Kidney (tissue), 14 donors: ENCODE measurements around the gene STOX2. TPM values are rescaled to one million over a fixed set of nuclear protein-coding genes. Genes with fewer than 3 reads are reported as not detected.

Experiments
- DNase-seq, 5 donors: peaks; one replicate each; pipeline ENCODE4 v3.0.0-alpha.2; 2013 to 2020
- FAIRE-seq: peaks from 2 replicates; lab custom pipeline; 2012; peaks lifted over from hg19 to GRCh38; lab: Jason Lieb, UNC
- H3K27ac ChIP-seq, 2 donors: one replicate each; pipeline ENCODE4 v1.7.0; 2013; ENCODE audit warnings: low read depth in 2 of 2, low read length in 2 of 2, inconsistent platforms in 1 of 2
- H3K27me3 ChIP-seq: one replicate; pipeline ENCODE4 v1.7.1; 2013; ENCODE audit warnings: low read length, inconsistent platforms; ENCODE audit not compliant: control insufficient read depth, insufficient read depth
- H3K36me3 ChIP-seq, 3 donors: one replicate each; pipeline versions ENCODE4 v1.7.0 to v1.7.1; 2013; ENCODE audit warnings: low read length in 3 of 3, control low read depth in 1 of 3, inconsistent platforms in 1 of 3; ENCODE audit not compliant: insufficient read depth in 3 of 3, control insufficient read depth in 2 of 3
- H3K4me1 ChIP-seq, 3 donors: one replicate each; pipeline versions ENCODE4 v1.7.0 to v1.7.1; 2013; ENCODE audit warnings: low read length in 3 of 3, inconsistent platforms in 1 of 3, low read depth in 1 of 3; ENCODE audit not compliant: control insufficient read depth in 2 of 3, insufficient read depth in 2 of 3
- H3K4me3 ChIP-seq, 3 donors: one replicate each; pipeline versions ENCODE4 v1.7.0 to v1.8.1; 2013; ENCODE audit warnings: low read length in 3 of 3, control low read depth in 1 of 3, inconsistent platforms in 1 of 3
- H3K9ac ChIP-seq, 3 donors: one replicate each; pipeline versions ENCODE4 v1.7.0 to v1.7.1; 2013; ENCODE audit warnings: low read length in 3 of 3, control low read depth in 1 of 3, inconsistent platforms in 1 of 3
- H3K9me3 ChIP-seq, 3 donors: one replicate each; pipeline versions ENCODE4 v1.7.0 to v1.7.1; 2013; ENCODE audit warnings: low read length in 3 of 3, control low read depth in 1 of 3, inconsistent platforms in 1 of 3; ENCODE audit not compliant: control insufficient read depth in 2 of 3, insufficient read depth in 1 of 3
- CTCF ChIP-seq: IDR thresholded peaks from 3 replicates; pipeline ENCODE4 v1.5.1; 2012; ENCODE audit warnings: mild to moderate bottlenecking, moderate library complexity, borderline replicate concordance; ENCODE audit not compliant: insufficient read depth; ENCODE audit errors: extremely low read depth
- intact Hi-C: fragments of 100-400 bp; cut with DNase I; formaldehyde crosslinking; loops from one replicate; pipeline ENCODE4 v1.11.1; 2022
- polyA plus RNA-seq: library from polyadenylated mRNA; stranded (reverse); fragments of 350-450 nt; fragmentation: Illumina TruSeq; extraction: RNeasy Lipid Tissue Mini Kit (QIAGEN cat#74804); gene quantifications from one replicate; pipeline ENCODE4 v1.2.3, GENCODE V29; 2014; ENCODE audit warnings: low read depth, low replicate concordance; ENCODE audit not compliant: insufficient read depth
- total RNA-seq: library from RNA; stranded (reverse); fragmentation: NEBNext Ultra II Directional; extraction: Animal tissue kit (Norgen Biotek cat#: 25700); gene quantifications from one replicate; pipeline ENCODE4 v1.2.1, GENCODE V29; 2021
- donor health status: control.
- donor health status: control.
- donor health status: control.
- donor health status: control.
- donor health status: control.
- donor health status: DM: yes; HTN: yes; CAD: no.
- donor health status: Normal renal cell carcinoma (clear cell type).

STOX2 gene
- total and polyA plus RNA-seq, 2 donors from 2014 or later = 0.69 to 31.8 TPM

- Histone ChIP-seq H3K27ac (no peak overlapping the region), H3K4me1 (no peaks in the 10 kb centered on the region), H3K4me3 (no peak overlapping the region), H3K9ac (no peak overlapping the region), H3K36me3 (no peaks in the 10 kb centered on the region), H3K27me3 (no peaks in the 10 kb centered on the region), H3K9me3 (no peaks in the 10 kb centered on the region)
- FAIRE-seq = no peak
- no peak for DNase-seq
- no peak for TF ChIP-seq CTCF
- intact Hi-C loops = no loop called here
Observed at GRCh38 chr4:183887351-183887750, 17.8 kb upstream of the STOX2 start.

- no peaks in the 10 kb centered on the region for H3K4me1 ChIP-seq
- H3K36me3 ChIP-seq = no peaks in the 10 kb centered on the region
- H3K27ac ChIP-seq = no peak overlapping the region
- FAIRE-seq (no peak), DNase-seq (no peak)
- H3K4me3 ChIP-seq = no peak overlapping the region
- H3K9me3 ChIP-seq = no peaks in the 10 kb centered on the region
- TF ChIP-seq CTCF = no peak
- no peaks in the 10 kb centered on the region for H3K27me3 ChIP-seq
- intact Hi-C loops = no loop called here
- no peak overlapping the region for H3K9ac ChIP-seq
Observed at GRCh38 chr4:183888564-183888963, 16.5 kb upstream of the STOX2 start.

- Histone ChIP-seq H3K4me3 (no peak overlapping the region), H3K9me3 (no peaks in the 10 kb centered on the region), H3K4me1 (no peaks in the 10 kb centered on the region), H3K9ac (no peak overlapping the region), H3K27ac (no peak overlapping the region), H3K27me3 (no peaks in the 10 kb centered on the region), H3K36me3 (no peaks in the 10 kb centered on the region)
- DNase-seq = peak in 1 of 5 donors; percentile 13
- intact Hi-C loops = no loop called here
- TF ChIP-seq CTCF = no peak
- FAIRE-seq = no peak
Observed at GRCh38 chr4:183889190-183889589, 15.9 kb upstream of the STOX2 start.

- Histone ChIP-seq H3K9me3 (peaks cover 0 to 9% (median 0%) of the 10 kb centered on the region in 3 donors), H3K27me3 (no peaks in the 10 kb centered on the region), H3K36me3 (no peaks in the 10 kb centered on the region), H3K4me1 (no peaks in the 10 kb centered on the region), H3K4me3 (no peak overlapping the region), H3K9ac (no peak overlapping the region), H3K27ac (no peak overlapping the region)
- TF ChIP-seq CTCF = no peak
- DNase-seq (no peak), FAIRE-seq (no peak)
- intact Hi-C loops = no loop called here
Observed at GRCh38 chr4:183897193-183897592, 7.9 kb upstream of the STOX2 start.
